Measurements from ENCODE around the gene EEF1AKMT3.
A peak's percentile ranks its signal among the peaks of the same experiment; 100 is the strongest.

Gene EEF1AKMT3

GRCh38 chr12:57732270-57732669 lies 40.1 kb upstream of the EEF1AKMT3 start:
- peaks cover 11% of the 10 kb centered on the region for H3K36me3 Mint-ChIP-seq

GRCh38 chr12:57732726-57733593 lies 39.5 kb upstream of the EEF1AKMT3 start:
- Mint-ChIP-seq H3K27me3 (no peaks in the 10 kb centered on the region), H3K4me3 (no peak overlapping the region), H3K4me1 (peaks cover 17% of the 10 kb centered on the region), H3K36me3 (peaks cover 11% of the 10 kb centered on the region), H3K27ac (peak overlapping the region; percentile 71), H3K9me3 (no peaks in the 10 kb centered on the region)

More at GRCh38 chr12:57732270-57732669, 40.1 kb upstream of the EEF1AKMT3 start:
- Mint-ChIP-seq H3K27ac (peak overlapping the region; percentile 71), H3K4me1 (peaks cover 17% of the 10 kb centered on the region), H3K27me3 (no peaks in the 10 kb centered on the region), H3K4me3 (no peak overlapping the region), H3K9me3 (no peaks in the 10 kb centered on the region)

GRCh38 chr12:57733928-57734327 lies 38.5 kb upstream of the EEF1AKMT3 start:
- Mint-ChIP-seq H3K9me3 (no peaks in the 10 kb centered on the region), H3K36me3 (peaks cover 7% of the 10 kb centered on the region), H3K27me3 (no peaks in the 10 kb centered on the region), H3K4me1 (peaks cover 18% of the 10 kb centered on the region), H3K27ac (no peak overlapping the region), H3K4me3 (no peak overlapping the region)

GRCh38 chr12:57734591-57734990 lies 37.8 kb upstream of the EEF1AKMT3 start:
- Mint-ChIP-seq H3K27me3 (no peaks in the 10 kb centered on the region), H3K27ac (no peak overlapping the region), H3K36me3 (peaks cover 7% of the 10 kb centered on the region), H3K9me3 (no peaks in the 10 kb centered on the region), H3K4me3 (no peak overlapping the region), H3K4me1 (peaks cover 25% of the 10 kb centered on the region)

- H3K4me1 Mint-ChIP-seq, result peaks cover 31% of the 10 kb centered on the region
- peaks cover 5% of the 10 kb centered on the region for H3K36me3 Mint-ChIP-seq
- no peak overlapping the region for H3K4me3 Mint-ChIP-seq
- no peaks in the 10 kb centered on the region for H3K27me3 Mint-ChIP-seq
- H3K27ac Mint-ChIP-seq, result peak overlapping the region; percentile 30
- no peaks in the 10 kb centered on the region for H3K9me3 Mint-ChIP-seq
These were observed 37.1 kb upstream of the EEF1AKMT3 start for GRCh38 chr12:57735198-57735855.

GRCh38 chr12:57735952-57736740 lies 36.3 kb upstream of the EEF1AKMT3 start:
- no peaks in the 10 kb centered on the region for H3K27me3 Mint-ChIP-seq
- no peaks in the 10 kb centered on the region for H3K9me3 Mint-ChIP-seq
- peaks cover 39% of the 10 kb centered on the region for H3K4me1 Mint-ChIP-seq
- peak overlapping the region; percentile 65 for H3K27ac Mint-ChIP-seq
- peaks cover 5% of the 10 kb centered on the region for H3K36me3 Mint-ChIP-seq
- no peak overlapping the region for H3K4me3 Mint-ChIP-seq

- peaks cover 41% of the 10 kb centered on the region for H3K4me1 Mint-ChIP-seq
- H3K4me3 Mint-ChIP-seq, result no peak overlapping the region
- H3K27ac Mint-ChIP-seq, result peak overlapping the region; percentile 65
- H3K27me3 Mint-ChIP-seq, result no peaks in the 10 kb centered on the region
- no peaks in the 10 kb centered on the region for H3K9me3 Mint-ChIP-seq
- H3K36me3 Mint-ChIP-seq, result peaks cover 3% of the 10 kb centered on the region
These were observed 35.5 kb upstream of the EEF1AKMT3 start for GRCh38 chr12:57736741-57737466.

GRCh38 chr12:57737467-57738460 lies 34.6 kb upstream of the EEF1AKMT3 start:
- Mint-ChIP-seq H3K27me3 (no peaks in the 10 kb centered on the region), H3K4me3 (no peak overlapping the region), H3K9me3 (no peaks in the 10 kb centered on the region), H3K27ac (no peak overlapping the region), H3K4me1 (peaks cover 46% of the 10 kb centered on the region), H3K36me3 (peaks cover 1% of the 10 kb centered on the region)

- peaks cover 48% of the 10 kb centered on the region for H3K4me1 Mint-ChIP-seq
- no peaks in the 10 kb centered on the region for H3K9me3 Mint-ChIP-seq
- H3K27me3 Mint-ChIP-seq, result no peaks in the 10 kb centered on the region
- H3K36me3 Mint-ChIP-seq, result peaks cover 1% of the 10 kb centered on the region
- peak within 1 kb of the TSS; percentile 87 for H3K27ac Mint-ChIP-seq
- peak within 1 kb of the TSS; percentile 67 for H3K4me3 Mint-ChIP-seq
These were observed 33.7 kb upstream of the EEF1AKMT3 start, which contains the start of gene AGAP2 for GRCh38 chr12:57738661-57739237. Gene AGAP2, minus strand, starts transcription at chr12:57738742. Its CDS starts 496 bp downstream, at chr12:57738246.

DNA sequence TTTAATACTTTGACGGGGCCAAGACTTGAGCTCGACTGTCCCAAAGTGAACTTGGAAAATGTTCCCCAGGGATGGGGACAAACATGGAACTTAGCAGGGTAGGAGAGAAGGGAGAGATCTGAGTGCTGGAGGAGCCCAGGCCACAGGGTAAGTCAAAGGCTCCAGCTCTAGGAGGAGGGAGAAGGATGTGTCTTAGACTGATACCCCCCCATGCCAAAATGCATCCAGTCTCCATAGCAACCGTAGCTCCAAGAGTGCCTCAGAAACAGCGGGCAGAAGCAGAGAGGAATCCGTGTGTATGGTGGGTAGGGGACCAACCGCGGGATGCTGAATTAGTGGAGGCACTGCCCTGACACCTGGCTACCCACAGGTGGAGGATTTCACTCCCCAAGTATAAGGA lies 33.0 kb upstream of the EEF1AKMT3 start:
- Mint-ChIP-seq H3K9me3 (no peaks in the 10 kb centered on the region), H3K4me3 (peak overlapping the region; percentile 67), H3K27ac (peak overlapping the region; percentile 87), H3K27me3 (no peaks in the 10 kb centered on the region), H3K4me1 (peaks cover 54% of the 10 kb centered on the region), H3K36me3 (peaks cover 1% of the 10 kb centered on the region)

GRCh38 chr12:57739914-57740538 lies 32.4 kb upstream of the EEF1AKMT3 start:
- peaks cover 54% of the 10 kb centered on the region for H3K4me1 Mint-ChIP-seq
- H3K27me3 Mint-ChIP-seq, result no peaks in the 10 kb centered on the region
- H3K9me3 Mint-ChIP-seq, result no peaks in the 10 kb centered on the region
- H3K27ac Mint-ChIP-seq, result peak overlapping the region; percentile 51
- H3K4me3 Mint-ChIP-seq, result peak overlapping the region; percentile 54
- H3K36me3 Mint-ChIP-seq, result peaks cover 1% of the 10 kb centered on the region

- peaks cover 1% of the 10 kb centered on the region for H3K36me3 Mint-ChIP-seq
- H3K27ac Mint-ChIP-seq, result peak overlapping the region; percentile 77
- H3K9me3 Mint-ChIP-seq, result no peaks in the 10 kb centered on the region
- peak overlapping the region; percentile 89 for H3K4me3 Mint-ChIP-seq
- H3K27me3 Mint-ChIP-seq, result no peaks in the 10 kb centered on the region
- peaks cover 57% of the 10 kb centered on the region for H3K4me1 Mint-ChIP-seq
These were observed 31.6 kb upstream of the EEF1AKMT3 start for GRCh38 chr12:57740656-57741412.

DNA sequence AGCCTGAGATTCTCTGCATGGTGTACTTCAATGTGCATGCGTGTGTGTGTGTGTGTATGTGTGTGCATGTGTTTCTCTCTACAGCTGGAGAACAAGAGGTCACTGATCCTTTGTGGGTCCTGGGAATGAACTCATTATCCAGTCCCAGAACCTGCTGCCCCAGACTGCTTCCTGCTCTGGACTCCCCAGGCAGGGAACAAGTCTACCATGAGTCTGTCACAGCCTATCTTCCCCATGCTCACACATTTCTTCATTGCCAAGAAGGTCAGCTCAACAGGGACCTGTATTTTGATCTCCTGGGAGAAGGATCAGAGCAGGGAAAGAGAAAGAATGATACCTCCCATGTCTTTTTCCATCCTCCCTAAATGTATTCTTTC lies 31.0 kb upstream of the EEF1AKMT3 start:
- Mint-ChIP-seq H3K27ac (peak overlapping the region; percentile 77), H3K9me3 (no peaks in the 10 kb centered on the region), H3K4me3 (peak overlapping the region; percentile 89), H3K36me3 (peaks cover under 1% of the 10 kb centered on the region), H3K27me3 (no peaks in the 10 kb centered on the region), H3K4me1 (peaks cover 59% of the 10 kb centered on the region)

All from activated naive CD4-positive, alpha-beta T cell treated with anti-CD3 and anti-CD28 coated beads, Interleukin-2, amount 50 U/mL, for 24 hours (primary cell).